Gastroesophageal sphincter (tissue), 4 donors: ENCODE results near the gene ROPN1B. TPM values are rescaled to one million over a fixed set of nuclear protein-coding genes. Genes with fewer than 3 reads are reported as not detected.
"Not testable (repeated sequence)": the region's sequence is repeated elsewhere in the genome, so short reads cannot be mapped to it uniquely, and the experiment has no call there.

Experiments
- ATAC-seq: fragments of 150-250 bp; one replicate; pipeline ENCODE4 v1.9.1; 2016; ENCODE audit warnings: mild to moderate bottlenecking, moderate library complexity
- H3K27ac ChIP-seq, 4 donors: fragments of 200-600 bp; sonication (generic) in 3 of 4; 1 replicate in 3 of 4; 2 replicates in 1 of 4; pipeline ENCODE4 v1.5.1; 2016 to 2019
- H3K27me3 ChIP-seq: fragments of 200-600 bp; sonication (generic); one replicate; pipeline ENCODE4 v1.5.1; 2019
- H3K36me3 ChIP-seq, 2 donors: fragments of 200-600 bp; sonication (generic); one replicate each; pipeline ENCODE4 v1.5.1; 2019; ENCODE audit warnings: control low read depth in 1 of 2
- H3K4me1 ChIP-seq, 3 donors: fragments of 200-600 bp; sonication (generic); 1 replicate in 2 of 3; 2 replicates in 1 of 3; pipeline ENCODE4 v1.5.1; 2016 to 2019; ENCODE audit warnings: control low read depth in 2 of 3
- H3K4me3 ChIP-seq, 2 donors: fragments of 200-600 bp; sonication (generic); one replicate each; pipeline ENCODE4 v1.5.1; 2019; ENCODE audit warnings: mild to moderate bottlenecking in 1 of 2, moderate library complexity in 1 of 2
- H3K9me3 ChIP-seq, 3 donors: fragments of 200-600 bp; sonication (generic); one replicate each; pipeline ENCODE4 v1.5.1; 2017 to 2019; ENCODE audit warnings: control low read depth in 2 of 3
- EP300 ChIP-seq: sonication (generic); formaldehyde crosslinking; IDR thresholded peaks from one replicate; pipeline ENCODE4 v1.6.1; 2017; ENCODE audit warnings: antibody characterized with exemption, mild to moderate bottlenecking
- POLR2A ChIP-seq, 2 donors: fragments of 450-650 bp; IDR thresholded peaks; one replicate each; pipeline ENCODE4 v1.6.1; 2017; ENCODE audit warnings: antibody characterized with exemption in 2 of 2, mild to moderate bottlenecking in 2 of 2, moderate library complexity in 1 of 2
- POLR2AphosphoS5 ChIP-seq: sonication (generic); formaldehyde crosslinking; IDR thresholded peaks from one replicate; pipeline ENCODE4 v1.6.1; 2017; ENCODE audit warnings: antibody characterized with exemption
- WGBS, 2 donors: methylation state at CpG; one replicate each; pipeline ENCODE4 v1.1.5; 2018; ENCODE audit warnings: low coverage in 1 of 2; 5-methylcytosine and 5-hydroxymethylcytosine counted together
- total RNA-seq, 4 donors: library from RNA; depleted of rRNA; stranded (reverse); fragments of >200 nt; gene quantifications; one replicate each; pipeline ENCODE4 v1.1.0, GENCODE V29; 2016
- TF ChIP-seq, protein P1 (sequence below), 4 experiments: fragments of 200-600 bp in 2 of 4; fragments of 450-650 bp in 2 of 4; sonication (generic) in 1 of 4; IDR thresholded peaks; one replicate each; pipeline ENCODE4 v1.5.1; 2017 to 2019; ENCODE audit warnings: antibody characterized with exemption in 4 of 4, mild to moderate bottlenecking in 2 of 4, moderate library complexity in 2 of 4

ROPN1B gene
- total RNA-seq, 4 donors from 2014 or later: not detected

DNA sequence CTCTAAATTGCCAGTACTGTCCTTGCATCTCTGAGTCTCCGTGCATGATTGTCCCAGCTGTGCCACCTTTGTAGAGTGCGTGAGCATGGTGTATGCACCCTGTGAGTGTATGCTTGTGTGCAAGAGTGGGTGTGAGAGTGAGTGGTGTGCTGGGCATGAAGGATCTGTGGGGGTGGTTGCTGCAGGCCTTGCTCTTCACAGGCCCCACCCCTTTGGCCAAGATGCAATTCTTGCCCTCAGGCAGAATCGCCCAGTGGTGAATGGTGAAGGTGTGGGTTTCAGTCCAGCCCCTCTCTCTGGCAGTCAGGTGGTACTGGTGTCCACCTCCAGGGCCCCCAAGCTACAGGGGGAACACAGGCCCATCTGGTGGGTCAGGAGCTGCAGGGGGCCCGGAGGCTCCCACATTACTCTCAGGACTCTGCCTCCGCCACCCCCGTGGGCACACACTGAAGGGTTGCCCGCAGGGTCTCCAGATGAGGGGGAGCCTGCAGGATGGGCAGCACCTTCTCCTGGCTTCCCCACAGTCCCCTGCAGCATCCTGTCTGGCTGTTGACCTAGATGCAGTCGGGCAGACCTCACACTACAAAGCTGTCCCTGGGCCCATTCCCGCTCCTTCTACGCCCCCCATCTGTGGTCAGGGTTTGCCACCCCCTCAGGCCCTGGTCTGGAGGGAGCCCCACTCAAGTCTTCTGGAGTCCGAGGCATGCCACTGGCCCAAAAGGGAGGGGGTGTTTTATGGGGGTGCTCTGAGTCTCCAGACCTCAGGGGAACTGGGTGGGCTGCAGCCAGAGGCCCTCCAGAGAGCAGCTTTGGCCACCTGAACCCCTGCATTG is 8.3 kb upstream of the ROPN1B start:
- H3K27ac ChIP-seq: no peak overlapping the region
- H3K4me1 ChIP-seq: no peaks in the 10 kb centered on the region
- H3K36me3 ChIP-seq: no peaks in the 10 kb centered on the region
- peaks cover 57% of the 10 kb centered on the region for H3K27me3 ChIP-seq
- ATAC-seq: no peak
- WGBS, 2 donors: no CpG with 5 or more reads among the region's 11 CpGs
- TF ChIP-seq POLR2A (IDR thresholded peaks at IDR 0.05): no peak
- no peak for TF ChIP-seq POLR2AphosphoS5
- TF ChIP-seq, protein P1, sequence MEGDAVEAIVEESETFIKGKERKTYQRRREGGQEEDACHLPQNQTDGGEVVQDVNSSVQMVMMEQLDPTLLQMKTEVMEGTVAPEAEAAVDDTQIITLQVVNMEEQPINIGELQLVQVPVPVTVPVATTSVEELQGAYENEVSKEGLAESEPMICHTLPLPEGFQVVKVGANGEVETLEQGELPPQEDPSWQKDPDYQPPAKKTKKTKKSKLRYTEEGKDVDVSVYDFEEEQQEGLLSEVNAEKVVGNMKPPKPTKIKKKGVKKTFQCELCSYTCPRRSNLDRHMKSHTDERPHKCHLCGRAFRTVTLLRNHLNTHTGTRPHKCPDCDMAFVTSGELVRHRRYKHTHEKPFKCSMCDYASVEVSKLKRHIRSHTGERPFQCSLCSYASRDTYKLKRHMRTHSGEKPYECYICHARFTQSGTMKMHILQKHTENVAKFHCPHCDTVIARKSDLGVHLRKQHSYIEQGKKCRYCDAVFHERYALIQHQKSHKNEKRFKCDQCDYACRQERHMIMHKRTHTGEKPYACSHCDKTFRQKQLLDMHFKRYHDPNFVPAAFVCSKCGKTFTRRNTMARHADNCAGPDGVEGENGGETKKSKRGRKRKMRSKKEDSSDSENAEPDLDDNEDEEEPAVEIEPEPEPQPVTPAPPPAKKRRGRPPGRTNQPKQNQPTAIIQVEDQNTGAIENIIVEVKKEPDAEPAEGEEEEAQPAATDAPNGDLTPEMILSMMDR (IDR thresholded peaks at IDR 0.05): no peak
- TF ChIP-seq EP300: no peak
- H3K4me3 ChIP-seq: no peak overlapping the region
- peaks cover 0 to 5% (median 0%) of the 10 kb centered on the region in 3 donors for H3K9me3 ChIP-seq

DNA sequence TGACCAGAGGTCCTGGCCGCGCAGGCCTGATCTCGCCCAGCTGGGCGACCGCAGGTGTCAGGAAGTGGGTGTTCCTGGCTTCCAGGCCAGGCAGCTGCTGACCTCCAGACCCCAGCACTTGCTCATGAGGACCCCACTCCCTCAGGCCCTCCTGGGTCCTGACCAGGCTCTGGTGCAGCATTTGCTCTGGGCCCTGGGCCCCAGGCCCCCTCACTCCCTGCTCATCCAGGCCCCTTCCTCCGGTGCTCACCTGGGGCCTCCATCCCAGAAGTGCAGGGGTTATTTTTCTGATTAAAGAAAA is 7.7 kb upstream of the ROPN1B start:
- no peaks in the 10 kb centered on the region for H3K36me3 ChIP-seq
- H3K4me3 ChIP-seq: no peak overlapping the region
- ATAC-seq: no peak
- 50 to 100% methylated on average over 1 to 2 of the region's 6 CpGs for WGBS, 2 donors
- H3K9me3 ChIP-seq: peaks cover 0 to 5% (median 0%) of the 10 kb centered on the region in 3 donors
- TF ChIP-seq POLR2A (IDR thresholded peaks at IDR 0.05) (no peak), POLR2AphosphoS5 (no peak), EP300 (no peak)
- TF ChIP-seq, protein P1 (IDR thresholded peaks at IDR 0.05): no peak
- H3K27me3 ChIP-seq: peaks cover 51% of the 10 kb centered on the region
- H3K4me1 ChIP-seq: no peaks in the 10 kb centered on the region
- H3K27ac ChIP-seq: no peak overlapping the region

DNA sequence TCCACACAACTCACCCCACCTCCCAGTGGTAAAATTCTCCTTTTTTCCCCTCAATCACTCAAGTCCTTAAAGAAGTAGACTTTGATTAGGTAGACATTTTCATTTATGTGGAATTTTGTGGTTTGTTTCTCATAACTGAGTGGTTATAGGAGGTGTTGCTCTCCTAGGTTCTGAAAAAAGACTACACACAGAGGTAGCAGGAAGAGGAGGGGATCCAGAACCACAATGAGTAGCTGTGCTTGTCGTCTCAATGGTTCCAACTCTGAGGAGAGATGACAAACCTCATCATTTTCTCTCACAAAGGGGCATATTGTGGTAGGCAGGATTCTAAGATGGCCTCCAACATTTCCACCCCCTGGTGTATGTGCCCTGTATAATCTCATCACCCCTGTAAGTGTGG is 5.1 kb upstream of the ROPN1B start:
- H3K4me3 ChIP-seq, ATAC-seq, H3K4me1 ChIP-seq, H3K27ac ChIP-seq, H3K9me3 ChIP-seq, H3K36me3 ChIP-seq: not testable (repeated sequence)
- 67 to 80% methylated on average over 1 of the region's 1 CpG for WGBS, 2 donors
- peaks cover 25% of the 10 kb centered on the region for H3K27me3 ChIP-seq

GRCh38 chr3:125965505-125965904 is 3.5 kb upstream of the ROPN1B start:
- Histone ChIP-seq H3K27me3 (peaks cover 12% of the 10 kb centered on the region), H3K4me3 (no peak overlapping the region), H3K36me3 (no peaks in the 10 kb centered on the region), H3K27ac (no peak overlapping the region), H3K4me1 (no peaks in the 10 kb centered on the region), H3K9me3 (peaks cover 0 to 5% (median 0%) of the 10 kb centered on the region in 3 donors)
- TF ChIP-seq, protein P1 (IDR thresholded peaks at IDR 0.05): no peak
- no peak for TF ChIP-seq POLR2AphosphoS5
- TF ChIP-seq POLR2A (IDR thresholded peaks at IDR 0.05): no peak
- no peak for TF ChIP-seq EP300
- no peak for ATAC-seq
- WGBS, 2 donors: 87 to 95% methylated on average over 3 of the region's 3 CpGs

- peaks cover 0 to 5% (median 0%) of the 10 kb centered on the region in 3 donors for H3K9me3 ChIP-seq
- no peak for ATAC-seq
- peaks cover 0 to 6% (median 0%) of the 10 kb centered on the region in 3 donors for H3K4me1 ChIP-seq
- no peak overlapping the region for H3K27ac ChIP-seq
- TF ChIP-seq, protein P1 (IDR thresholded peaks at IDR 0.05): no peak
- TF ChIP-seq EP300 (no peak), POLR2AphosphoS5 (no peak), POLR2A (IDR thresholded peaks at IDR 0.05) (no peak)
- peaks cover 19% of the 10 kb centered on the region for H3K27me3 ChIP-seq
- no peak overlapping the region for H3K4me3 ChIP-seq
- H3K36me3 ChIP-seq: no peaks in the 10 kb centered on the region
Observed at GRCh38 chr3:125967156-125967555, 1.8 kb upstream of the ROPN1B start.

DNA sequence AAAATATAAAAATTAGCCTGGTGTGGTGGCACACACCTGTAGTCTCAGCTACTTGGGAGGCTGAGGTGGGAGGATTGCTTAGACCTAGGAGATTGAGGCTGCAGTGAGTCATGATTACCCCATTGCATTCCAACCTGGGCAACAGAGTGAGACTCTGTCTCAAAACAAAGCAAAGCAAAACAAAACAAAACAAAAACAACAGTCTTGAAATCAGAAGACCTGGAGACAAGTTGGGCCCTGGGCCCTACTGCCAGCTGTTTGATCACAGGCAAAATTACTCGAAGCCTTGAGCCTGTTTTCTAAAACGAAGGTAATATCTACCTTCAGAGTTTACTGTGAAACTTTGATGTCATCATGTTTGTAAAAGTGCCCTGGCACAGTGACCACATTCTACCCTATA is 857 bp upstream of the ROPN1B start:
- Histone ChIP-seq H3K4me1 (peaks cover 0 to 11% (median 0%) of the 10 kb centered on the region in 3 donors), H3K27me3 (peaks cover 19% of the 10 kb centered on the region)
- H3K27ac ChIP-seq, H3K9me3 ChIP-seq, H3K36me3 ChIP-seq, H3K4me3 ChIP-seq, ATAC-seq: not testable (repeated sequence)
- WGBS, 2 donors: 91% methylated on average over 2 of the region's 2 CpGs; no CpG with 5 or more reads in 1 of the 2 donors
